Osteoblast (primary cell): ENCODE results near the gene ZNHIT1. TPM values are rescaled to one million over a fixed set of nuclear protein-coding genes. Genes with fewer than 3 reads are reported as not detected.

Experiments
- DNase-seq: peaks from one replicate; pipeline ENCODE4 v3.0.0; 2011; ENCODE audit warnings: low spot score, mixed read lengths; ENCODE audit not compliant: insufficient read length; ENCODE audit errors: missing footprints
- H2AFZ ChIP-seq: 2 replicates; pipeline ENCODE4 v1.6.0; 2011; ENCODE audit warnings: mild to moderate bottlenecking, low read length
- H3K27ac ChIP-seq: 2 replicates; pipeline ENCODE4 v1.5.1; 2011; ENCODE audit warnings: mild to moderate bottlenecking, low read depth, low read length, moderate library complexity
- H3K27me3 ChIP-seq: 2 replicates; pipeline ENCODE4 v1.6.0; 2012; ENCODE audit warnings: mild to moderate bottlenecking, control low read depth, inconsistent platforms, low read length, moderate library complexity; ENCODE audit not compliant: insufficient read depth
- H3K36me3 ChIP-seq: 2 replicates; pipeline ENCODE4 v1.5.1; 2011; ENCODE audit warnings: mild to moderate bottlenecking, low read length, control low read depth, moderate library complexity; ENCODE audit not compliant: insufficient read depth
- H3K4me1 ChIP-seq: 2 replicates; pipeline ENCODE4 v1.5.1; 2011; ENCODE audit warnings: mild to moderate bottlenecking, low read length, control low read depth, moderate library complexity; ENCODE audit not compliant: insufficient read depth
- H3K4me2 ChIP-seq: 2 replicates; pipeline ENCODE4 v1.6.0; 2011; ENCODE audit warnings: mild to moderate bottlenecking, low read length; ENCODE audit not compliant: insufficient read depth
- H3K4me3 ChIP-seq: fragments of 200-600 bp; sonication (generic); 3 replicates; pipeline ENCODE4 v1.5.1; 2012; ENCODE audit warnings: mild to moderate bottlenecking, low read length, inconsistent platforms; ENCODE audit not compliant: insufficient read depth
- H3K79me2 ChIP-seq: 2 replicates; pipeline ENCODE4 v1.6.0; 2012; ENCODE audit warnings: mild to moderate bottlenecking, low read length, control low read depth, inconsistent platforms; ENCODE audit not compliant: insufficient read depth
- H3K9me3 ChIP-seq: 2 replicates; pipeline ENCODE4 v1.5.1; 2011; ENCODE audit warnings: low read depth, low read length, control low read depth
- H4K20me1 ChIP-seq: 2 replicates; pipeline ENCODE4 v1.6.0; 2012; ENCODE audit warnings: mild to moderate bottlenecking, low read length, control low read depth; ENCODE audit not compliant: insufficient read depth
- CTCF ChIP-seq: IDR thresholded peaks from 2 replicates; pipeline ENCODE4 v1.5.1; 2011; ENCODE audit warnings: mild to moderate bottlenecking, low read depth, low read length, moderate library complexity; ENCODE audit errors: extremely low read depth
- total RNA-seq: library from RNA; depleted of rRNA; stranded (reverse); fragments of >200 nt; gene quantifications from 2 replicates; pipeline ENCODE4 v1.2.3, GENCODE V29; 2012

The ZNHIT1 gene
- total RNA-seq, 1 donor: 64.4 TPM

DNA sequence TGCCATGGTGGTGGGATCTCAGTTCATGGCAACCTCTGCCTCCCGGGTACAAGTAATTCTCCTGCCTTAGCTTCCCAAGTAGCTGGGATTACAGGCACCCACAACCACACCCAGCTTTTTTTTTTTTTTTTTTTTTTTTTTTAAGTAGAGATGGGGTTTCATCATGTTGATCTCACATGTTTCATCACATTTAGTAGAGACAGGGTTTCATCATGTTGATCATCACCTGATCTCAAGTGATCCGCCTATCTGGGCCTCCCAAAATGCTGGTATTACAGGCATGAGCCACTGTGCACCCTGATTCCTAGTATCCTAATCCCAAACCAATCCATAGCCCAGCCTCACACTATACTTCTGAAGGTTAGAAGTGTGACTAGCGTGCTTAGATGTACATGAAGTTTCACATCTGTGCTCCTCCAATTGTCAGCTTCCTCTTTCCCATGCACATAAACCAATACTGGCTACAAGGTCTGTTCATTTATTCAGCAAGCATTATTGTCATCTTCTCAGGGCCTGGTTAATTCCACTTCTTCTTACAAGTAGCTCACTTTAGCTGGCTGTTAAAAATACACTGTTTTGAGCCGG lies 31.0 kb upstream of the ZNHIT1 start:
- Histone ChIP-seq H3K79me2 (no peaks in the 10 kb centered on the region), H3K4me1 (peaks cover 4% of the 10 kb centered on the region), H3K4me3 (no peak overlapping the region), H3K9me3 (no peaks in the 10 kb centered on the region), H3K27me3 (peaks cover 4% of the 10 kb centered on the region), H4K20me1 (no peaks in the 10 kb centered on the region), H3K27ac (no peak overlapping the region), H3K4me2 (no peak overlapping the region), H3K36me3 (no peaks in the 10 kb centered on the region), H2AFZ (no peak overlapping the region)
- TF ChIP-seq CTCF: no peak
- DNase-seq: no peak

DNA sequence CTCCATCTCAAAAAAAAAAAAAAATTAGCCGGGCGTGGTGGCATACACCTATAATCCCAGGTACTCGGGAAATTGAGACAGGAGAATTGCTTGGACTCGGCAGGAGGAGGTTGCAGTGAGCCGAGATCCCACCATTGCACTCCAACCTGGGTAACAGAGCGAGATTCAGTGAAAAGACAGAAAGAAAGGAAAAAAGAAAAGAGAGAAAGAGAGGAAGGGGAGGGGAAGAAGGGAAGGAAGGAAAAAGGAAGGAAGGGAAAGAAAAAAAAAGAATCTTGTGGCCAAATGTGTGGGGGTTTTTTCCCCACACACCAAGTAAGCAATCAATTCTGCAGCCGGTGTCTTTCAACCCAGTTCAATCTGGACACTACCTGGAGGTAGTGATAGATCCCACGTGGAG lies 28.9 kb upstream of the ZNHIT1 start:
- H3K79me2 ChIP-seq: no peaks in the 10 kb centered on the region
- H4K20me1 ChIP-seq: no peaks in the 10 kb centered on the region
- TF ChIP-seq CTCF: no peak
- DNase-seq: no peak
- no peak overlapping the region for H3K4me3 ChIP-seq
- no peak overlapping the region for H2AFZ ChIP-seq
- H3K4me2 ChIP-seq: no peak overlapping the region
- no peaks in the 10 kb centered on the region for H3K36me3 ChIP-seq
- H3K4me1 ChIP-seq: peaks cover 4% of the 10 kb centered on the region
- H3K9me3 ChIP-seq: no peaks in the 10 kb centered on the region
- peaks cover 4% of the 10 kb centered on the region for H3K27me3 ChIP-seq
- H3K27ac ChIP-seq: no peak overlapping the region

GRCh38 chr7:101195884-101196283 lies 22.1 kb upstream of the ZNHIT1 start:
- H3K79me2 ChIP-seq: no peaks in the 10 kb centered on the region
- no peaks in the 10 kb centered on the region for H3K9me3 ChIP-seq
- peak; percentile 51 for DNase-seq
- H3K27me3 ChIP-seq: peaks cover 13% of the 10 kb centered on the region
- H3K27ac ChIP-seq: no peak overlapping the region
- H3K4me1 ChIP-seq: no peaks in the 10 kb centered on the region
- no peak overlapping the region for H3K4me3 ChIP-seq
- H4K20me1 ChIP-seq: no peaks in the 10 kb centered on the region
- TF ChIP-seq CTCF: no peak
- H3K36me3 ChIP-seq: no peaks in the 10 kb centered on the region
- no peak overlapping the region for H3K4me2 ChIP-seq
- H2AFZ ChIP-seq: no peak overlapping the region

- Histone ChIP-seq H3K79me2 (no peaks in the 10 kb centered on the region), H3K4me3 (no peak overlapping the region), H2AFZ (no peak overlapping the region), H3K36me3 (no peaks in the 10 kb centered on the region), H3K27me3 (peaks cover 31% of the 10 kb centered on the region), H3K4me2 (no peak overlapping the region), H3K27ac (no peak overlapping the region), H3K4me1 (no peaks in the 10 kb centered on the region), H4K20me1 (no peaks in the 10 kb centered on the region), H3K9me3 (no peaks in the 10 kb centered on the region)
- peak; percentile 35 for DNase-seq
- no peak for TF ChIP-seq CTCF
Observed at GRCh38 chr7:101197991-101198390, 20.0 kb upstream of the ZNHIT1 start.
